OCI-LY7 (cell line): ENCODE data around the gene OR1L1. TPM values are rescaled to one million over a fixed set of nuclear protein-coding genes. Genes with fewer than 3 reads are reported as not detected.

Experiments
- BruUV-seq: library from RNA; stranded (reverse); fragments of 400-500 nt; replicated peaks from 2 replicates; lab custom pipeline; 2021; lab: Mats Ljungman, UMichigan
- CTCF ChIA-PET: fragments of 300-600 bp; sonication (Branson Sonifier 250); formaldehyde crosslinking; loops from one replicate; lab custom pipeline; 2022; ENCODE audit warnings: antibody characterized with exemption; ENCODE audit not compliant: unreplicated experiment; lab: Charles Lee
- POLR2A ChIA-PET: fragments of 300-600 bp; sonication (Branson Sonifier 250); formaldehyde crosslinking; loops from one replicate; lab custom pipeline; 2022; ENCODE audit warnings: antibody characterized with exemption; lab: Charles Lee
- DNase-seq: peaks from one replicate; pipeline ENCODE4 v3.0.0-alpha.2; 2015; ENCODE audit warnings: low spot score
- H2AFZ ChIP-seq: fragments of 200-600 bp; sonication (generic), shearing (Covaris generic); 2 replicates; pipeline ENCODE4 v1.6.1; 2014; ENCODE audit warnings: mild to moderate bottlenecking, antibody characterized with exemption, low read length, moderate library complexity
- H3K27ac ChIP-seq: fragments of 200-600 bp; sonication (generic); 2 replicates; pipeline ENCODE4 v1.5.1; 2014; ENCODE audit warnings: mixed run types, low read depth, mild to moderate bottlenecking, moderate library complexity, low read length, inconsistent platforms; ENCODE audit not compliant: poor library complexity, severe bottlenecking
- H3K36me3 ChIP-seq: fragments of 200-600 bp; sonication (generic); 2 replicates; pipeline ENCODE4 v1.6.1; 2014; ENCODE audit warnings: mild to moderate bottlenecking, antibody characterized with exemption, low read length, moderate library complexity, mixed read lengths; ENCODE audit not compliant: insufficient read depth
- H3K4me1 ChIP-seq: fragments of 200-600 bp; sonication (generic); 2 replicates; pipeline ENCODE4 v1.5.1; 2014; ENCODE audit warnings: mild to moderate bottlenecking, low read length; ENCODE audit not compliant: insufficient read depth, poor library complexity, severe bottlenecking
- H3K4me2 ChIP-seq: fragments of 200-600 bp; sonication (generic); 2 replicates; pipeline ENCODE4 v1.6.1; 2014; ENCODE audit warnings: mild to moderate bottlenecking, low read length
- H3K4me3 ChIP-seq: fragments of 200-600 bp; sonication (generic); 2 replicates; pipeline ENCODE4 v1.5.1; 2014; ENCODE audit warnings: mild to moderate bottlenecking, low read depth, low read length; ENCODE audit not compliant: poor library complexity, severe bottlenecking
- H3K79me2 ChIP-seq: fragments of 200-600 bp; sonication (generic); 2 replicates; pipeline ENCODE4 v1.6.1; 2016; ENCODE audit warnings: low read depth, mild to moderate bottlenecking, low read length, moderate library complexity, mixed read lengths; ENCODE audit not compliant: insufficient read depth
- H3K9me2 ChIP-seq: fragments of 200-600 bp; sonication (generic); 2 replicates; pipeline ENCODE4 v1.6.1; 2016; ENCODE audit warnings: mild to moderate bottlenecking, low read length, mixed read lengths; ENCODE audit not compliant: insufficient read depth
- H3K9me3 ChIP-seq: fragments of 200-600 bp; sonication (generic); 2 replicates; pipeline ENCODE4 v1.6.1; 2014; ENCODE audit warnings: mild to moderate bottlenecking, mixed run types, low read length, mixed read lengths
- H4K20me1 ChIP-seq: fragments of 200-600 bp; sonication (generic); 2 replicates; pipeline ENCODE4 v1.6.1; 2014; ENCODE audit warnings: mild to moderate bottlenecking, antibody characterized with exemption, low read length, moderate library complexity, mixed read lengths; ENCODE audit not compliant: insufficient read depth
- EZH2phosphoT487 ChIP-seq: fragments of 200-600 bp; sonication (generic); IDR thresholded peaks from 2 replicates; pipeline ENCODE4 v1.6.1; 2018; ENCODE audit warnings: low read depth, borderline replicate concordance, mild to moderate bottlenecking, mixed run types, antibody characterized with exemption, low read length, moderate library complexity, mixed read lengths
- intact Hi-C: fragments of 100-400 bp; cut with micrococcal nuclease; formaldehyde crosslinking; loops from one replicate; pipeline ENCODE4 v1.10.0; 2022; ENCODE audit not compliant: unreplicated experiment
- total RNA-seq, 2 experiments: library from RNA; depleted of rRNA in 1 of 2; stranded (reverse); fragments of >200 nt in 1 of 2; shearing (Covaris generic) in 1 of 2; gene quantifications; 2 replicates each; pipeline ENCODE4 v1.2.3, GENCODE V29; 2014 to 2022
- TF ChIP-seq, protein P1 (sequence below): fragments of 200-600 bp; sonication (generic); conservative IDR thresholded peaks from 2 replicates; pipeline ENCODE4 v1.5.1; 2014; ENCODE audit warnings: mild to moderate bottlenecking, antibody characterized with exemption, low read length, moderate library complexity, mixed read lengths

Gene OR1L1
- total RNA-seq, 2 experiments from 2014 or later: not detected

DNA sequence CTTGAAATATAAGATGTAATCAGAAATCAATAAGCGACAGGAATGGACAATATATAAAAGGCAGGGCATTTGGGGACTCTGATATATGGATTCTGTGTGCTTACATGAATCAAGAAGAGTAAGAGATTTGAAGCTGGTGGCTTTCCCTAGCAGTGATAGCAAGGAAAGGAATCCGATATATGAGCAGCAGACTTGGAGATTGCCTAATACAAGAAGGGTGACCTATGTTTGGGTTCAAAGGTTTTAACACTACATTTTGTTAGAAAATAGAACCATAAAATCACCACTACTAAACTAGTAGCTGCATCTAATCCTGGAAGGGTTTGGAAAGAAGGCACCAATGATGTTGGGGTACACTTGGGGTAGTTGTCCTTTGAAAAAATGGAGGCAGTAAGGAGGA is 11.0 kb downstream of the OR1L1 start:
- no peaks in the 10 kb centered on the region for H3K9me3 ChIP-seq
- intact Hi-C loops: no loop called here
- H3K4me3 ChIP-seq: no peak overlapping the region
- H3K27ac ChIP-seq: no peak overlapping the region
- H4K20me1 ChIP-seq: no peaks in the 10 kb centered on the region
- BruUV-seq: no TSS peak
- DNase-seq: no peak
- no peak overlapping the region for H3K4me2 ChIP-seq
- ChIA-PET CTCF (no interaction called here), POLR2A (interaction anchor here (0.6 kb wide), 1 partner anchor 334 kb away, joined by 3 read pairs; no protein-coding TSS in a partner anchor)
- H3K79me2 ChIP-seq: no peaks in the 10 kb centered on the region
- H3K36me3 ChIP-seq: no peaks in the 10 kb centered on the region
- TF ChIP-seq, protein P1, sequence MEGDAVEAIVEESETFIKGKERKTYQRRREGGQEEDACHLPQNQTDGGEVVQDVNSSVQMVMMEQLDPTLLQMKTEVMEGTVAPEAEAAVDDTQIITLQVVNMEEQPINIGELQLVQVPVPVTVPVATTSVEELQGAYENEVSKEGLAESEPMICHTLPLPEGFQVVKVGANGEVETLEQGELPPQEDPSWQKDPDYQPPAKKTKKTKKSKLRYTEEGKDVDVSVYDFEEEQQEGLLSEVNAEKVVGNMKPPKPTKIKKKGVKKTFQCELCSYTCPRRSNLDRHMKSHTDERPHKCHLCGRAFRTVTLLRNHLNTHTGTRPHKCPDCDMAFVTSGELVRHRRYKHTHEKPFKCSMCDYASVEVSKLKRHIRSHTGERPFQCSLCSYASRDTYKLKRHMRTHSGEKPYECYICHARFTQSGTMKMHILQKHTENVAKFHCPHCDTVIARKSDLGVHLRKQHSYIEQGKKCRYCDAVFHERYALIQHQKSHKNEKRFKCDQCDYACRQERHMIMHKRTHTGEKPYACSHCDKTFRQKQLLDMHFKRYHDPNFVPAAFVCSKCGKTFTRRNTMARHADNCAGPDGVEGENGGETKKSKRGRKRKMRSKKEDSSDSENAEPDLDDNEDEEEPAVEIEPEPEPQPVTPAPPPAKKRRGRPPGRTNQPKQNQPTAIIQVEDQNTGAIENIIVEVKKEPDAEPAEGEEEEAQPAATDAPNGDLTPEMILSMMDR: no peak
- no peak for TF ChIP-seq EZH2phosphoT487
- no peaks in the 10 kb centered on the region for H3K4me1 ChIP-seq
- no peaks in the 10 kb centered on the region for H3K9me2 ChIP-seq
- no peak overlapping the region for H2AFZ ChIP-seq

GRCh38 chr9:122684851-122685250 is 23.3 kb downstream of the OR1L1 start:
- Histone ChIP-seq H2AFZ (no peak overlapping the region), H3K9me3 (0 out of 2 replicates have a peak, but pooled peaks cover 3% of the 10 kb centered on the region), H3K27ac (no peak overlapping the region), H3K4me2 (no peak overlapping the region), H3K4me3 (no peak overlapping the region), H3K36me3 (no peaks in the 10 kb centered on the region), H3K9me2 (no peaks in the 10 kb centered on the region), H3K4me1 (no peaks in the 10 kb centered on the region), H4K20me1 (no peaks in the 10 kb centered on the region), H3K79me2 (no peaks in the 10 kb centered on the region)
- POLR2A ChIA-PET: interaction anchor here (0.7 to 1.1 kb wide), 2 partner anchors 45 to 520 kb away, joined by 3 read pairs; no protein-coding TSS in a partner anchor
- BruUV-seq: no TSS peak
- intact Hi-C loops: no loop called here
- no peak for DNase-seq
- TF ChIP-seq, protein P1: no peak
- no peak for TF ChIP-seq EZH2phosphoT487
- CTCF ChIA-PET: no interaction called here

DNA sequence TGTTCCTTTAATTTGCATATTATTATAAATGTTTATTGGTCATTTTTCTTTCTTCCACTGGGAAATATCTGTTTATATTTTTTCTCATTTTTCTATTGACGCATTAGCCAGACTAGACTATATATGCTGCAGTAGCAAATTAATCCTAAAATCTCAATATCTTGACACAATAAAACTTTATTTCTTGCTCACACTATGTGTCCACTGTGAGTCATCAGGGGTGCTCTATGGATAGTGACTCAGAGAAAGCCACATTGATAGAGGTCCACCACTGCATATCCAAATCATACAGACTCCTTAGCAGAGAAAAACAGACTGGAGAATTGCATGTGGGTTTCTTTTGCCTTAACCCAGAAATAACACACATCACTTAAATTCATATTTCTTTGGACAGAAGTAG is 34.2 kb downstream of the OR1L1 start:
- no peak for DNase-seq
- H3K4me3 ChIP-seq: no peak overlapping the region
- H3K4me2 ChIP-seq: no peak overlapping the region
- H2AFZ ChIP-seq: no peak overlapping the region
- TF ChIP-seq, protein P1: no peak
- no peak for TF ChIP-seq EZH2phosphoT487
- no peaks in the 10 kb centered on the region for H3K4me1 ChIP-seq
- H3K9me2 ChIP-seq: no peaks in the 10 kb centered on the region
- no peak overlapping the region for H3K27ac ChIP-seq
- ChIA-PET CTCF (no interaction called here), POLR2A (no interaction called here)
- no peaks in the 10 kb centered on the region for H3K36me3 ChIP-seq
- no peaks in the 10 kb centered on the region for H4K20me1 ChIP-seq
- H3K9me3 ChIP-seq: no peaks in the 10 kb centered on the region
- intact Hi-C loops: no loop called here
- no peaks in the 10 kb centered on the region for H3K79me2 ChIP-seq
- BruUV-seq: no TSS peak
